Uterus (tissue), 4 donors: ENCODE data around the gene NECTIN1. TPM values are rescaled to one million over a fixed set of nuclear protein-coding genes. Genes with fewer than 3 reads are reported as not detected.

Source experiments
- DNase-seq, 2 donors: peaks; one replicate each; pipeline ENCODE4 v3.0.0-alpha.2; 2019 to 2020
- H3K27ac ChIP-seq, 2 donors: fragments of 200-600 bp; sonication (generic); 1 replicate in 1 of 2; 2 replicates in 1 of 2; pipeline ENCODE4 v1.5.1; 2016 to 2018
- H3K27me3 ChIP-seq, 2 donors: fragments of 200-600 bp; sonication (generic); one replicate each; pipeline ENCODE4 v1.5.1; 2018 to 2019; ENCODE audit warnings: control low read depth in 1 of 2
- H3K36me3 ChIP-seq, 2 donors: fragments of 200-600 bp; sonication (generic); one replicate each; pipeline ENCODE4 v1.5.1; 2019; ENCODE audit warnings: control low read depth in 1 of 2
- H3K4me1 ChIP-seq, 2 donors: fragments of 200-600 bp; sonication (generic); one replicate each; pipeline ENCODE4 v1.5.1; 2018 to 2019; ENCODE audit warnings: control low read depth in 1 of 2
- H3K4me3 ChIP-seq, 2 donors: fragments of 200-600 bp; sonication (generic); 1 replicate in 1 of 2; 2 replicates in 1 of 2; pipeline ENCODE4 v1.5.1; 2018 to 2019; ENCODE audit warnings: mild to moderate bottlenecking in 1 of 2
- H3K9me3 ChIP-seq, 2 donors: fragments of 200-600 bp; sonication (generic); one replicate each; pipeline ENCODE4 v1.5.1; 2019; ENCODE audit warnings: control low read depth in 1 of 2
- POLR2A ChIP-seq, 2 donors: fragments of 450-650 bp; IDR thresholded peaks; one replicate each; pipeline ENCODE4 v1.6.1; 2016; ENCODE audit warnings: antibody characterized with exemption in 2 of 2, mild to moderate bottlenecking in 1 of 2, moderate library complexity in 1 of 2
- intact Hi-C: fragments of 100-400 bp; cut with DNase I; formaldehyde crosslinking; loops from one replicate; pipeline ENCODE4 v1.15.1; 2023; ENCODE audit warnings: low total_unique reads
- total RNA-seq, 4 donors: library from RNA; depleted of rRNA in 3 of 4; stranded (reverse); fragments of >200 nt in 3 of 4; gene quantifications; one replicate each; pipeline versions ENCODE4 v1.1.0 to v1.2.4, GENCODE V29; 2014 to 2023
- TF ChIP-seq, protein P1 (sequence below), 4 experiments: fragments of 200-600 bp in 2 of 4; fragments of 450-650 bp in 2 of 4; sonication (generic) in 2 of 4; IDR thresholded peaks; one replicate each; pipeline ENCODE4 v1.5.1; 2016 to 2019; ENCODE audit warnings: antibody characterized with exemption in 4 of 4, mild to moderate bottlenecking in 2 of 4, moderate library complexity in 1 of 4
- donor health status: DM: yes; HTN: yes; CAD: no.

Gene NECTIN1
- total RNA-seq, 4 donors from 2014 or later, result 1.3 to 10.6 (median 9.2) TPM; not detected in 1

DNA sequence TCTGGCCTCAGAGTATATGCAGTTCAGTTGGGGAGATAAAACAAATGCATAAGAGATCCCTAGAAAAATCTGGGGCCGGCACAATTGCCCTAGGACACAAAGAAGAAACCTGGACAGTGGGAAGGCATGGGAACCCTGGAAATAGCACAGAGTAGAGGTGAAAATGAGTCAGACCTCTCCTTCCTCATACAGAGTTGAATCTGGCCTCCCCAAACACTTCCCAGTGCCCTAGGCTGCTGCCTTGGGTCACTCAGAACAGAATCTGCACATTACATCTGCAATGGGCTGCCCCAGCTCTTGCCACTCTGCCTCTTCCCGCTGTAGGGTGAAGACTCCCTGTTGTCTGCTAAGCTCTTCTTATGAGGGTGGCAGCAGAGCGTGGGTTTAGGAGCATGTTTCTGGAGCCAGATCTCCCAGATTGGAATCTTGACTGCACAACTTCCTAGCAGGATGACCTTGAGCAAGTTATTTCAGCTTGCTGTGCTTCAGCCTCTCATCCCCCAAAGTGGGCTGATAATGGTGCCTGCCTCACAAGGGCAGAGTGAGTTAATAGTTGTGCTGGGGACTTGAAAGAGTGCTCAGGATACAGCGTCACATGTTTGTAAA, 47.1 kb upstream of the NECTIN1 start:
- Histone ChIP-seq H3K4me3 (no peak overlapping the region), H3K27me3 (no peaks in the 10 kb centered on the region), H3K9me3 (no peaks in the 10 kb centered on the region), H3K4me1 (no peaks in the 10 kb centered on the region), H3K36me3 (no peaks in the 10 kb centered on the region), H3K27ac (no peak overlapping the region)
- intact Hi-C loops, result no loop called here
- TF ChIP-seq POLR2A (IDR thresholded peaks at IDR 0.05), result no peak
- TF ChIP-seq, protein P1, sequence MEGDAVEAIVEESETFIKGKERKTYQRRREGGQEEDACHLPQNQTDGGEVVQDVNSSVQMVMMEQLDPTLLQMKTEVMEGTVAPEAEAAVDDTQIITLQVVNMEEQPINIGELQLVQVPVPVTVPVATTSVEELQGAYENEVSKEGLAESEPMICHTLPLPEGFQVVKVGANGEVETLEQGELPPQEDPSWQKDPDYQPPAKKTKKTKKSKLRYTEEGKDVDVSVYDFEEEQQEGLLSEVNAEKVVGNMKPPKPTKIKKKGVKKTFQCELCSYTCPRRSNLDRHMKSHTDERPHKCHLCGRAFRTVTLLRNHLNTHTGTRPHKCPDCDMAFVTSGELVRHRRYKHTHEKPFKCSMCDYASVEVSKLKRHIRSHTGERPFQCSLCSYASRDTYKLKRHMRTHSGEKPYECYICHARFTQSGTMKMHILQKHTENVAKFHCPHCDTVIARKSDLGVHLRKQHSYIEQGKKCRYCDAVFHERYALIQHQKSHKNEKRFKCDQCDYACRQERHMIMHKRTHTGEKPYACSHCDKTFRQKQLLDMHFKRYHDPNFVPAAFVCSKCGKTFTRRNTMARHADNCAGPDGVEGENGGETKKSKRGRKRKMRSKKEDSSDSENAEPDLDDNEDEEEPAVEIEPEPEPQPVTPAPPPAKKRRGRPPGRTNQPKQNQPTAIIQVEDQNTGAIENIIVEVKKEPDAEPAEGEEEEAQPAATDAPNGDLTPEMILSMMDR (IDR thresholded peaks at IDR 0.05), result no peak
- no peak for DNase-seq

DNA sequence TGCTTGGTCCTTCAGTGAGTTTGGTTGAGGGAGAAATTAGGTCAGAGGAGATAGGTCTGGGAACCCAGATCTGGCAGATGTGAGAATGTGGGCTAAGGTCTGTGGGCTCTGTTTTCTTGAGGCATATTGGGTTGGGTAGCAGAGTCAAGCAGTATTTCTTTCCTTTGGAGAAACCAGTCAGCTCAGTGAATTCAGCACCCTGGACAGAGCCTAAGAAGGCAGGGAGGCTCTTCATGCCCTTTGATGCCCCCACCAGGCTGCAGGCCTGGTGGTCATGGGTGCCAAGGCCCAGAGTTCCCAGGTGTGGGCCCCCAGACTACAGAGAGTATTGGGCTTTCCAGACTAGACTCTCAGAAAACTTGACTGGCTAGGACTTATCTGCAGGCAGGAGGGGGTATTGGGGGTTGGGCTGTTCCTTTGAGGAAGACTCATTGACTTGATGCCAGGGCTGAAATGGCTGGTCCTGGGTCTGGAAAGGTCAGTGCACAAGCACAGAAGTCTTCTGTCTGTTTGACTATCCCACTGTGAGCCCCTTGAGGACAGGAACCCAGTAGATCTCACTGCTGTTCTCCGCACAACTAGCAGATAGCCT, 45.3 kb upstream of the NECTIN1 start:
- Histone ChIP-seq H3K27me3 (no peaks in the 10 kb centered on the region), H3K9me3 (no peaks in the 10 kb centered on the region), H3K4me1 (no peaks in the 10 kb centered on the region), H3K36me3 (no peaks in the 10 kb centered on the region), H3K27ac (no peak overlapping the region), H3K4me3 (no peak overlapping the region)
- no peak for DNase-seq
- TF ChIP-seq POLR2A (IDR thresholded peaks at IDR 0.05), result no peak
- TF ChIP-seq, protein P1 (IDR thresholded peaks at IDR 0.05), result no peak
- intact Hi-C loops, result no loop called here

DNA sequence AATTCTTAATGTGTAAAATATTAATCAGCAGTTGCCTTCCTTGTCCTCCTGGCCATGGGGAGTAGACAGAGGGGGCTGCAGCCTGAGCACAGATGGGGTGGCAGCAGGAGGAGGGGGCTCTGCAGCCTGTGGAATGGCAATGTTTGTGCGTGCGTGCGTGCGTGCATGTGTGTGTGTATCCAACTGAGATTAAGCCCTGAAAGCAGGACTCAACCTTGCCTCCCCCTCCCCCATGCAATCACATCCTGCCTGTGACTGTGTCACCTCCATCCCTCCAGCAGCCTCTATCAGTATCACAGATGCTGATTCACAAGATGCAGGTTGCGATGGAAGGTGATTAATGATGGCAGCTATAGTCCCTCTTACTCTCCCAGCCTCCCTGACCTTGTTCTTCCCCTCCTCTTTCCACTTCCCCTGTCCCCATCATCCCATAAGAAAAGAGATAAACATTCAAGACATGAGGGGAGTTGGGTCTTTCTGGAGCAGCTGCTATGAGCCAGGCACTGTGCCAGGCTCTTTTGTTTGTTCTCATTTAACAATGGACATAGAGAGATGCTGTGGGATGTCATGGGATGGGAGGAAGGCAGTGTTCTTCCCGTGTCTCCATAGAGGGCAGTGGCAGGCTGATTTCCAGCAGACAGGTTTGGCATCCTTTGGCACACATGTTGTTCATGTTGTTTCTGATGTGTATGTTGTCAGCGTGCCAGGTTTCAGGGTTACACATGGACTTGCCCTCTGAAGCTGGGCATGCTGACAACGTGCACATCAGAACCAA, 43.8 kb upstream of the NECTIN1 start:
- no peak overlapping the region for H3K4me3 ChIP-seq
- no peak overlapping the region for H3K27ac ChIP-seq
- intact Hi-C loops, result no loop called here
- H3K9me3 ChIP-seq, result no peaks in the 10 kb centered on the region
- no peaks in the 10 kb centered on the region for H3K4me1 ChIP-seq
- no peaks in the 10 kb centered on the region for H3K36me3 ChIP-seq
- TF ChIP-seq POLR2A (IDR thresholded peaks at IDR 0.05), result no peak
- no peak for DNase-seq
- H3K27me3 ChIP-seq, result no peaks in the 10 kb centered on the region

DNA sequence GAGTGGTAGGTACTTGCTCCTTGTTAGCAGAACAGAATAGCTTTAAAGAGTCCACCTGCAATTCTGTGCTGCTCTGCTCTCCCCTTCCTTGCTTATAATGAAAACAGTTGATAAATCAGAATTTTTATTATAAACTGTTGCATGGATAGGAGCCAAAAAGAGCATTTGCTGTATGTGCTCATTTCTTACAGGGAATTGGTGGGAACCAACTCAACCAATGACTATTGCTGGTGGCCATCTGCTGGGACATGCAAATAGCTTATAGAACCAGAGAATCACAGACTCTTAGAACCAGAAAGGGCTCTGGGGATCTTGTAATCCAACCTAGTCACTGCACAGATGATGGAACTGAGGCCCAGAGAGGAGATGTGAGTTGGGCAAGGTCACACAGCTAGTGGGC, 43.1 kb upstream of the NECTIN1 start:
- intact Hi-C loops, result no loop called here
- H3K27me3 ChIP-seq, result no peaks in the 10 kb centered on the region
- H3K9me3 ChIP-seq, result no peaks in the 10 kb centered on the region
- TF ChIP-seq, protein P1 (IDR thresholded peaks at IDR 0.05), result no peak
- no peak for TF ChIP-seq POLR2A (IDR thresholded peaks at IDR 0.05)
- no peak overlapping the region for H3K27ac ChIP-seq
- H3K4me1 ChIP-seq, result no peaks in the 10 kb centered on the region
- DNase-seq, result no peak
- H3K36me3 ChIP-seq, result no peaks in the 10 kb centered on the region
- H3K4me3 ChIP-seq, result no peak overlapping the region

DNA sequence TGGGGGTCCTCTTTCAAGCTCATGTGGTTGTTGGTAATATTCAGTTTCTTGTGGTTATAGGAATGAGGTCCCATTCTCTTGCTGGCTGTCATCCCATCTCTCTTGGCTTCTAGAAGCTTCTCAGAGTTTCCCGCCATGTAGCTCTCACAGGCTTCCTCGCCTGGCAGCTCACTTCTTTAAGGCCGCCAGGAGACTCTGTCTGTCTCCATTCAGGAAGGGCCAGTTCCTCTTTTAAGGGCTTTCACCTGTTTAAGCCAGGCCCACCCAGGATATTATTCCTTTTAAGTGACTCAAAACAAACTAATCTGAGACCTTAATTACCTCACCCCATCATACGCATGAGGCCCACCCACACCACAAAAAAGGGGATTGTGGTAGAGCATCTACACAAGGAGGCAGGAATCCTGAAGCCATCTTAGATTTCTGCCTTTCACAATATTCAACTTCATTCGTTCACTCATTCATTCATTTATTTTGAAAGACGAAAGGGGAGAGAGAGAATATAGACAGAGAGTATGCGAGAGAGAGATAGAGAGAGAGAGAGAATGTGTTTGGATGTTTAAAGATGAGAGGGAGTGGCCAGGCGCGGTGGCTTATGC, 42.3 kb upstream of the NECTIN1 start:
- intact Hi-C loops, result no loop called here
- TF ChIP-seq, protein P1 (IDR thresholded peaks at IDR 0.05), result no peak
- Histone ChIP-seq H3K27me3 (no peaks in the 10 kb centered on the region), H3K4me3 (no peak overlapping the region), H3K4me1 (no peaks in the 10 kb centered on the region), H3K27ac (no peak overlapping the region), H3K9me3 (no peaks in the 10 kb centered on the region), H3K36me3 (no peaks in the 10 kb centered on the region)
- DNase-seq, result no peak
